HepG2 (cell line): Measurements from ENCODE around the gene ECT2.

Experiments
- CHD2 ChIP-seq: IDR thresholded peaks from 2 replicates; pipeline ENCODE4 v1.6.1; 2011; ENCODE audit warnings: low read depth, low read length, improper control_type of control experiment
- CTCF ChIP-seq: sonication (generic); formaldehyde crosslinking; IDR thresholded peaks from 2 replicates; pipeline ENCODE4 v1.5.0; 2020; ENCODE audit warnings: mild to moderate bottlenecking, missing genetic modification reagents, moderate library complexity
- E2F1 ChIP-seq: sonication (generic); formaldehyde crosslinking; IDR thresholded peaks from 2 replicates; pipeline ENCODE4 v1.5.0; 2020; ENCODE audit warnings: missing genetic modification reagents
- MLX ChIP-seq: IDR thresholded peaks from 2 replicates; pipeline ENCODE4 v1.6.1; 2016
- NFE2 ChIP-seq: sonication (generic); formaldehyde crosslinking; IDR thresholded peaks from 2 replicates; pipeline ENCODE4 v1.4.0; 2020; ENCODE audit warnings: missing genetic modification reagents
- NR2F2 ChIP-seq: IDR thresholded peaks from 2 replicates; pipeline ENCODE4 v1.6.1; 2012; ENCODE audit warnings: low read depth, inconsistent platforms, borderline replicate concordance
- SNRNP70 ChIP-seq: fragments of 200-400 bp; formaldehyde crosslinking; IDR thresholded peaks from 2 replicates; pipeline ENCODE4 v1.6.1; 2017; ENCODE audit warnings: mild to moderate bottlenecking, low read depth, low read length, moderate library complexity
- ZNF263 ChIP-seq: sonication (generic); formaldehyde crosslinking; IDR thresholded peaks from 2 replicates; pipeline ENCODE4 v1.4.0; 2020; ENCODE audit warnings: missing genetic modification reagents

GRCh38 chr3:172814738-172815137, 64.2 kb downstream of the ECT2 start:
- TF ChIP-seq ZNF263 (no peak), NFE2 (CRISPR knock-in tag) (no peak), CHD2 (no peak), CTCF (CRISPR knock-in tag) (no peak), SNRNP70 (no peak), NR2F2 (no peak), MLX (CRISPR knock-in tag) (no peak), E2F1 (CRISPR knock-in tag) (no peak)
